Smooth muscle cell of the brain vasculature (primary cell): ENCODE data around the gene NPHP4.

Source experiments
- DNase-seq: peaks from one replicate; pipeline ENCODE4 v3.0.0-alpha.2; 2012; ENCODE audit warnings: low read depth, low spot score

Gene NPHP4

DNA sequence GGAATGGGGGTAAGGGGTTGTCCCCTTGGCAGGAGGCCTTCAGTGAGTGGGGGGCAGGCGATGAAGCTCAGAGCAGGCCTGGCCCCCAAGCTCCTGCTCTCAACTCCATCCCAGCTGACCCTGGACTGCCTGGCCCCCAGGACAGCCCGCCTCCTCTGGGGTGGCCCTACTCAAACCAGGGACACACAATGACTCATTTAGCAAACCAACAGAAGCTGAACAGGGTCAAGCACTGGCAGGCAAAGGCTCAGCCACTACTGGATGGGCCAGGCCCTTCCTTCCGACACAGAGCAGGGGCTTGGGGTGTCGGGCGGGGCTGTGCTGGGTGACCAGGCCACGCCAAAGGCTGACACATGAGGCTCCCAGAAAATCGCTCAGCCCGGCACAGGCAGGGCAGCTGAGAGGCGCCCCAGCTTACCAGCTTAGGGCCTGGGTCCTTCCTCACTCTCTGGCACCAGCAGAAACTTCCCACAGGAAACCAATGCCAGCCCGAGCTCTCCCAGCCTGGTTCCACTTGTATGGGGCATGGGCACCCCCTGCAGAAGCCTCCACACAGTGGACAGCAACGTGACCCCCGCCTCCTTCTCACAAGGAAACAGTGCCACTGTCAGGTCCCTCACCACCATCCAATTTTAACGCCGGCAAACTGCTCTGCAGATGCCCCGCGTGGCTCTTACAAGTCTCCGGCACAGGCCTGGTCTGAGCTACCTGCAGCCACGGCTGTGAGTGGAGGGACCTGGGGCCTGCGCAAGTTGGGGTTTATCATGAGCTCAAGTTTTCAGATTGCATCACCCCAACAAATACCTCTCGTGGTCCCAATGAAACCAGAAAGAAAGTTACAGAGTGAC, 114.3 kb downstream of the NPHP4 start:
- DNase-seq = no peak

GRCh38 chr1:5877001-5877400, 115.2 kb downstream of the NPHP4 start:
- DNase-seq = no peak

GRCh38 chr1:5876094-5876650, 116.1 kb downstream of the NPHP4 start:
- DNase-seq = no peak

- no peak for DNase-seq
Measured at GRCh38 chr1:5875345-5875910, 116.8 kb downstream of the NPHP4 start.

GRCh38 chr1:5874416-5875110, 117.7 kb downstream of the NPHP4 start:
- no peak for DNase-seq

DNA sequence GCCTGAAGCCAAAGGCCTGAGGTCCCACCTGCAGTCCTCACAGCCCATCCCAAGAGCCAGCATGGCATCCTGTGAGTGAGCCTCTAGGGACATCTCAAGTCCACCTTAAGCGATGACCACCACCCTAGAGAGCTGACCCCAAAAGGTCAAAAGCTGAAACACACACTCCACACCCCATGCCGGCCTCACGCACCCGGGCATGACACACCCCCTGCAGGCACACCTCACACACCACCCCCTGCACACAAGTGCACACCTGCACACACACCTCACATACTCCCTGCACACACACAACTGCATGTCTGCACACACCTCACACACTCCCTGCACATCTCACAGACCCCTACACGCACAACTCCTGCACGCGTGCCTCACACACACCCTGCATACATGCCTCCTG, 118.7 kb downstream of the NPHP4 start:
- DNase-seq = no peak

DNA sequence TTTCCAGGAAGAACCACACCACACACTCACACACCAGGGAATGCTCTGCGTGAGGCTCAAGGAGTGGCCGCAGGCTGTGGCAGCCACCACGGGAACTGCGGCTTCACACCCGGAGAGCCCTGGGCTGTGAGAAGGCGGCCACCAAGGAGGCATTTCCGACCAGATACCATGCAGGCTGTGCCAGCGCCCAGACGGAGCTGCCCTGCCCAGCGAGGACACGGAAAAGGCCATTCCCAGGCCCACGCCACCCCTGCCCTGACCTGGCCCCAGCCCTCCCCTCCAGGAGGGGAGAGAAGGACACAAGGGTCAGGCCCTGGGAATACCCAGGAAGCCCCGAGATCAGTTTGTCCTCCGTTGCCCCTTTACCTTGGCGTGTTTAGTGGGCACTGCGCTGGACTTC, 119.3 kb downstream of the NPHP4 start:
- DNase-seq = no peak

- DNase-seq = no peak
Measured at GRCh38 chr1:5868931-5869500, 123.2 kb downstream of the NPHP4 start.

GRCh38 chr1:5865774-5866173, 126.5 kb downstream of the NPHP4 start:
- no peak for DNase-seq

- no peak for DNase-seq
Measured at GRCh38 chr1:5865056-5865455, 127.2 kb downstream of the NPHP4 start.

- no peak for DNase-seq
Measured at GRCh38 chr1:5864256-5864655, 128.0 kb downstream of the NPHP4 start.

DNA sequence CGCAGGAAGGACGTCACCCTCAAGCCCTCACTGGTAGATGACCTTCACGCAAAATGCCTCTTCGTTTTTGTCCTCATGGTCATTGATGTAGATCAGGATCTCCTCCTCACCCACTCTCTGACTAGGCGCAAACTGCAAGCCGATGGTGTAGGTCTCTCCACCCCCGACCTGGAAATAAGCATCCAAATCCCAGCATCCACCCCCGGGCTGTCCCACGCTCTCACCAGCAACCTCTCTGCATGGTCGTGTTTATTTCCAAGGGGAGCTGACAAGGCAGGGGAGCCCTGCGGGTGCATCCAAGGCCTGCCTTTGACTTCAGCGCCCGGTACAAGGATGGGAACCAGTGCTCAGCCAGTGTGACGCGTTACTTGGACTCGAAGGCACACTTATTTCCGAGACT, 129.0 kb downstream of the NPHP4 start:
- DNase-seq = no peak

DNA sequence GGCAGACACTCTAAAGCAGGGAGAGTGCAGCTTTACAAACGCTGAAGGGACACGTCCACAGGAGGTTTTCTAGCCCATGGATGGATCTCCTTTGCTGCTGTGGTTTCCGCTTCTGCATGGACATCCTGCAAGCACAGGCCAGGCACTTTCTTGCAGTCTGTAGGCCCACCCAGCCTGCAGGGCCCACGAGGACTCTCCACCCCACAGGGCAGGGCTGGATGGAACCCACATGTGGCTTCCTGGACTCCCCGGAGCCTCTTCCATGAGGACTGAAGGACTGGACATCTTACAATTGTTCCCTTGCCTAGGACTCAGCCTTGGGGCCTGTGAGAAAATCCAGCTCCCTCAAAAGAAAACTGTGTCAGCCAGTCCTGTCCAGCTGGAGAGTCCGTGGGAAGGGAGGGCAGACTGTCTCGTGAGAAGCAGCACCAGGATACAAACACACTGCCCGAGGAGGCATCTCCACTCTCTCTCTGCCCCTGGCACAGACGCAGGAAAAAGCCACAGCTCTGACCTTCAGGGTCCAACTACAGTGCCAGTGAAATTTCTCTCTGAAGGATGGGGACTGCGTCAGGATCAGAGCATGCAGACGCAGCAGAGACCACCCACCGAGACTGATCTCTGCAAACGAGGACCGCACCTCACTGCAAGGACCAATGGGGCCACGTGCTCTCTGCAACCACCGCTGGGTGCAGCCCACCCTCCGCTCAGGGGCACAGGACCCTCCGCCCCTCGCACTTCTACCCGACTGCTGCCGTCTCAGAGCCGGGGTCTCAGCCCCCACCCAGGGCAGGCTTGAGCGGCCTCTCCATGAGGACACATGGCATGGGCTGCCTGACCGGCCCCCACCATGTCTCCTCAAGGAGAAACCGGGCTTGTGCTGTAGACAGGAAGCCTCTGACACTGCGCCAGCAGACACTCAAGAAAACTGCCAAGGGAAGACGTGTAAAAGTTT, 130.1 kb downstream of the NPHP4 start:
- DNase-seq = no peak

- DNase-seq = no peak
Measured at GRCh38 chr1:5860277-5860676, 131.9 kb downstream of the NPHP4 start.

DNA sequence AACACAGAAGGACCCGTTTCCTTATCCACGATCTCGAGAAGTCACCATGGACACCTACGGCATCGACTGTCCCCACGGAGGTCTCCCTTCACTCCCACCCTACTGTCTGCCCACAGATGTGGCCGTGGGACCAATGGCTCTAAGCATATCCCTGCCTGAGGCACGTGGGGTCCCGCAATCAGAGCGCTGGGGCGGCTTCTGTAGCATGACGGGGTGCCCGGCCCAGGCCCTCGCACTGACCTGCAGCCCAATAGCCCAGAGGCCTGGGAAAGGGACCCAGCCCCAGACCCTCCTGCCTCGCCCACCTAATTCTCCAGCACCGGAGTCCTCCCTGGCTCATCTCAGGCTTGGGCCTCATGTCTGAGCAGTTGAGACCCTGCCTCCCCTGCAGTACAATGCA, 132.5 kb downstream of the NPHP4 start:
- DNase-seq = no peak

DNA sequence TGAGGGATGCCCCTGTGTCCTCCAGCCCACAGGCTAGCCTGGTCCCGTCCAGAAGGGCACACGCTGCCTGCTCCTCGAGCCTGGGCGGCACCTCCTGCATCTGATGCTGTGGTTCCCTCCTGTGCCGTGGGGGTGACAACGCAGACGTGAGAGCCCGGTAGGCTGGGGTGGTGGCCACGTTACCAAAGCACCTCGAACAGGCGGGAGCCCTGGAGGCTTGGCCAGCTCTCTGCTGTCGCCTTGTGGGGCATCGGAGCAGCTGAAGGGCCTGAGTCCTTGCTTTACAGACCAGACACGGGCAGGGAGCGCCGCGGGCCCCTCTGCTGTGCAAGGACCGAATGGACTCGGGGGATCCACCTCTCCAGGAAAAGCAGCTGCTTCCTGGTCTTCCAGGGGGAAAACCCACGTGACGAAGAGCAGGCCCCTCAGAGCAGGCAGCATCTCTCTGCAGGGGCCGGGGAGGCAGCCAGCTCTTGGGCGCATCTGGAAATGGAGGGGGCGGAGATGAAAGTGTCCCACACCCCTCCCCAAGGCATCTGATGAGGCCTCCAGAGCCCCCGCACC, 133.3 kb downstream of the NPHP4 start:
- DNase-seq = no peak

DNA sequence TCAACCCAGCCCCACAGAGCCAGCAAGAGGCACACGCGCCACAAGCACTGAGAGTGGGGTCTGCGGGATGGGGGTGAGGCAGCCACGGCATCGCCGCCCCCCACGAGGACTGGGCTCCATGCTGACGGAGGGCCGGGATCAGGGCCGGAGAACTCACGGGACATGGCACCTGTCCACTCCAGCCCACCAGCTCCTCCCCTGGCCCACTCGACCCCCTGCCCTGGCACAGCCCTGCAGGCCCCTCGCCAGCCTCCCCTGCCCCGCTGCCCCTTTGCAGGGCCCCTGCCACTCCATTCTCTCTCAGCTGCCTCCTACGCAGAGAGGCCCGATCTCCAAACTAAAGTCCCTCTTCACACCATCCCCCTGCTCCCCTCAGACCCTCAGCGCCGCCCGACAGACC, 134.0 kb downstream of the NPHP4 start:
- DNase-seq = no peak

GRCh38 chr1:5857508-5858090, 134.6 kb downstream of the NPHP4 start:
- no peak for DNase-seq

DNA sequence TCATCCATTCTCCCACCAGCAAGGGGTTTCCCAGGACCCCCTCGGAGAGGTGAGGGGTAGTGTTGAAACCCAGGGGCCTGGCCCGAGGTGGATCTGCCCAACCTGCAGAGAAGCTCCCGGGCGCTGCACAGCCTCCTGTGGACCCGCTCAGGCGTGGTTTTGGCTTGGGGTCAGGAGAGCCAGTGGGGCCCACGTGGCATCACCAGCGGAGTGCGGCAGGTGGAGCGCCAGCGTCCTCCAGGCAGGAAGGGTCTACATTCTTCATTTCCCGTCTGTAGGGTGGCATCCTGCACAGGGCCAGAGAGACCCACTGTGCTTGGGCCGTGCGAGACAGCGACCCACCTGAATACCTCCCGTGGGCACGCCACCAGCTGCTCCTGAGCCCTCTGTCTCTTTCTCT, 135.2 kb downstream of the NPHP4 start:
- DNase-seq = no peak

GRCh38 chr1:5856246-5856815, 135.9 kb downstream of the NPHP4 start:
- DNase-seq = no peak
